CD4-positive, alpha-beta memory T cell (primary cell): ENCODE results near the gene ZNF462. TPM values are rescaled to one million over a fixed set of nuclear protein-coding genes. Genes with fewer than 3 reads are reported as not detected.
"Not testable (repeated sequence)": the region's sequence is repeated elsewhere in the genome, so short reads cannot be mapped to it uniquely, and the experiment has no call there.

Source experiments
- CTCF ChIA-PET: fragments of 350-600 bp; sonication (Branson Sonifier 250); formaldehyde crosslinking; loops from one replicate; lab custom pipeline; 2021; ENCODE audit warnings: inconsistent platforms; ENCODE audit not compliant: partially characterized antibody; lab: Charles Lee
- POLR2A ChIA-PET: fragments of 350-600 bp; sonication (Branson Sonifier 250); formaldehyde crosslinking; loops from one replicate; lab custom pipeline; 2021; ENCODE audit not compliant: partially characterized antibody; lab: Charles Lee
- DNase-seq, 5 donors: peaks; one replicate each; pipeline versions ENCODE4 v3.0.0 to v3.0.0-alpha.2; 2020 to 2022; ENCODE audit warnings: mixed read lengths in 1 of 5
- H3K27ac ChIP-seq: one replicate; pipeline ENCODE4 v1.7.0; 2013; ENCODE audit warnings: low read depth, low read length
- H3K27me3 ChIP-seq: 2 replicates; pipeline ENCODE4 v1.7.0; 2013; ENCODE audit warnings: mild to moderate bottlenecking, low read length, moderate library complexity; ENCODE audit not compliant: insufficient read depth
- H3K36me3 ChIP-seq: 2 replicates; pipeline ENCODE4 v1.7.0; 2013; ENCODE audit warnings: mild to moderate bottlenecking, low read length, moderate library complexity; ENCODE audit not compliant: insufficient read depth
- H3K4me1 ChIP-seq: 2 replicates; pipeline ENCODE4 v1.7.0; 2013; ENCODE audit warnings: mild to moderate bottlenecking, low read length, moderate library complexity; ENCODE audit not compliant: insufficient read depth
- H3K4me3 ChIP-seq, 2 donors: one replicate each; pipeline ENCODE4 v1.7.0; 2013; ENCODE audit warnings: low read length in 2 of 2, mild to moderate bottlenecking in 1 of 2
- H3K9me3 ChIP-seq, 2 donors: one replicate each; pipeline ENCODE4 v1.7.0; 2013; ENCODE audit warnings: low read length in 2 of 2, control low read depth in 1 of 2; ENCODE audit not compliant: control insufficient read depth in 1 of 2
- H3K27ac Mint-ChIP-seq, 7 donors: one replicate each; pipeline ENCODE4 v1.8.0; 2020 to 2021; ENCODE audit warnings: mixed read lengths in 7 of 7, mild to moderate bottlenecking in 6 of 7, inconsistent platforms in 3 of 7, moderate library complexity in 3 of 7
- H3K27me3 Mint-ChIP-seq, 2 donors: one replicate each; pipeline ENCODE4 v1.8.0; 2020 to 2021; ENCODE audit warnings: mixed read lengths in 2 of 2
- H3K36me3 Mint-ChIP-seq, 2 donors: one replicate each; pipeline ENCODE4 v1.8.0; 2020 to 2021; ENCODE audit warnings: mixed read lengths in 2 of 2, inconsistent platforms in 1 of 2, mild to moderate bottlenecking in 1 of 2
- H3K4me1 Mint-ChIP-seq, 4 donors: one replicate each; pipeline ENCODE4 v1.8.0; 2020 to 2021; ENCODE audit warnings: mixed read lengths in 4 of 4, mild to moderate bottlenecking in 1 of 4
- H3K4me3 Mint-ChIP-seq, 8 donors: one replicate each; pipeline ENCODE4 v1.8.0; 2020 to 2021; ENCODE audit warnings: mixed read lengths in 8 of 8, mild to moderate bottlenecking in 7 of 8, moderate library complexity in 6 of 8, inconsistent platforms in 3 of 8
- H3K9me3 Mint-ChIP-seq, 8 donors: one replicate each; pipeline ENCODE4 v1.8.0; 2020 to 2021; ENCODE audit warnings: mixed read lengths in 8 of 8, mild to moderate bottlenecking in 5 of 8, inconsistent platforms in 3 of 8, moderate library complexity in 1 of 8
- intact Hi-C: fragments of 100-400 bp; cut with micrococcal nuclease; formaldehyde crosslinking; loops from one replicate; pipeline ENCODE4 v1.15.1; 2023
- polyA plus RNA-seq, 2 donors: library from polyadenylated mRNA; unstranded; fragments of 300-500 nt; fragmentation: Illumina TruSeq; gene quantifications; one replicate each; pipeline ENCODE4 v1.2.3, GENCODE V29; 2021
- total RNA-seq, 2 experiments: library from RNA; stranded (reverse); gene quantifications; one replicate each; pipeline ENCODE4 v1.2.3, GENCODE V29; 2021

ZNF462 gene
- total and polyA plus RNA-seq, 4 experiments from 2014 or later = 1.0 to 2.8 (median 1.8) TPM; not detected in 1

DNA sequence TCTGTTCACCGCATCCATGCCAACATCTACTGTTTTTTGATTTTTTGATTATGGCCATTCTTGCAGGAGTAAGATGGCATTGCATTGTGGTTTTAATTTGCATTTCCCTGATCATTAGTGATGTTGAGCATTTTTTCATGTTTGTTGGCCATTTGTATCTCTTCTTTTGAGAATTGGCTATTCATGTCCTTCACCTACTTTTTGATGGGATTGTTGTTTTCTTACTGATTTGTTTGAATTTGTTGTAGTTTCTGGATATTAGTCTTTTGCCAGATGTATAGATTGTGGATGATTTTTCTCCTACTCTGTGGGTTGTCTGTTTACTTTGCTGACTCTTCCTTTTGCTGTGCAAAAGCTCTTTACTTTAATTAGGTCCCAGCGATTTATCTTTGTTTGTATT lies 37.6 kb downstream of the ZNF462 start:
- not testable (repeated sequence) for H3K27me3 ChIP-seq, H3K27ac Mint-ChIP-seq

GRCh38 chr9:106906129-106906528 lies 43.2 kb downstream of the ZNF462 start:
- ChIA-PET POLR2A (no interaction called here), CTCF (no interaction called here)
- H3K27me3 ChIP-seq = no peaks in the 10 kb centered on the region
- DNase-seq = no peak
- Mint-ChIP-seq H3K27ac (no peak overlapping the region), H3K36me3 (no peaks in the 10 kb centered on the region), H3K4me1 (peaks cover 0 to 1% (median 0%) of the 10 kb centered on the region in 4 donors), H3K27me3 (no peaks in the 10 kb centered on the region), H3K4me3 (no peak overlapping the region), H3K9me3 (peaks cover 0 to 33% (median 17%) of the 10 kb centered on the region in 8 donors)
- no peak overlapping the region for H3K4me3 ChIP-seq
- intact Hi-C loops = no loop called here
- no peaks in the 10 kb centered on the region for H3K4me1 ChIP-seq
- H3K9me3 ChIP-seq = no peaks in the 10 kb centered on the region
- no peaks in the 10 kb centered on the region for H3K36me3 ChIP-seq
- no peak overlapping the region for H3K27ac ChIP-seq

More for the DNA sequence above, 37.6 kb downstream of the ZNF462 start:
- H3K4me3 Mint-ChIP-seq, POLR2A ChIA-PET, H3K9me3 ChIP-seq, intact Hi-C loops, DNase-seq, CTCF ChIA-PET, H3K36me3 ChIP-seq, H3K4me1 Mint-ChIP-seq, H3K36me3 Mint-ChIP-seq, H3K27me3 Mint-ChIP-seq, H3K4me1 ChIP-seq, H3K27ac ChIP-seq, H3K4me3 ChIP-seq: not testable (repeated sequence)
- peaks cover 4 to 30% (median 14%) of the 10 kb centered on the region in 8 donors for H3K9me3 Mint-ChIP-seq

DNA sequence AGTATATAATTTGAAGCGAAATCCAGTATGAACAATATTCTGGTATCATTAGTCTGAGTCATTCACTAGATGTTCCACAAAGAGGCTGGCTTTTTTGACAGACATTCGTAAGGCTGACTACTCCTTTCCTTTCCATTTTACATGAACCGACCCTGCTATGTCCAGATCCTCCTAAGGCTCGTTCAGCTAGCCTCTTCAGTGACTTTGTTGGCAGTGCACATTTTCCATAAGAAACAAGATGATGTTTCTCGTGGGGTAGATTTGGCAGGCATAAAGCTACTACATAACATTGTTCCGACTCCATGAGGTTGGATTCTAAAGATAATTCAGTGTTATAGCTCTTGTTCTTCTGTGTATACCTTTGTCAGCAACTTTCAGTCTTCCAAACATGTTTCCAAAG lies 49.0 kb downstream of the ZNF462 start:
- Mint-ChIP-seq H3K27ac (no peak overlapping the region), H3K4me1 (peaks cover 0 to 1% (median 0%) of the 10 kb centered on the region in 4 donors), H3K27me3 (no peaks in the 10 kb centered on the region), H3K36me3 (no peaks in the 10 kb centered on the region), H3K4me3 (no peak overlapping the region), H3K9me3 (peaks cover 0 to 7% (median 2%) of the 10 kb centered on the region in 8 donors)
- Histone ChIP-seq H3K4me1 (no peaks in the 10 kb centered on the region), H3K27me3 (no peaks in the 10 kb centered on the region), H3K27ac (no peak overlapping the region), H3K9me3 (no peaks in the 10 kb centered on the region), H3K36me3 (no peaks in the 10 kb centered on the region), H3K4me3 (no peak overlapping the region)
- ChIA-PET CTCF (no interaction called here), POLR2A (no interaction called here)
- no peak for DNase-seq
- intact Hi-C loops = no loop called here

DNA sequence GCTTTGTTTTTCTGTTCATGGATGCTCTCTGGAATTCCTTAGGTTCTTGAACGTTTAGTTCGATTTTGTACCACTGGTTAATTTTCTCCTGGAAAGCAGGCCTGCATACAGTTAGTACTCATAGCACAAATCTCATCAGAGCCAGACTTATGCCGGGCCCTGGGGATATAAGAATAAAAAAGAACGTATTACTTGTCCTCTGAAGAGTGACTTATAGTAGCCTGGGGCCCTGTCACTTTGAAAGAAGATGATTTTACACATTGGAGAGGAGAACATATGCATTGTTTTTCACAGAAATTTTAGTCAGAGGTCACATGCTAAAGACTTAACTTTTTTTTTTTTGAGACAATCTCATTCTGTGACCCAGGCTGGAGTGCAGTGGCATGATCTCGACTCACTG lies 50.3 kb downstream of the ZNF462 start:
- H3K9me3 Mint-ChIP-seq = peaks cover 0 to 7% (median 2%) of the 10 kb centered on the region in 8 donors
- CTCF ChIA-PET = no interaction called here

DNA sequence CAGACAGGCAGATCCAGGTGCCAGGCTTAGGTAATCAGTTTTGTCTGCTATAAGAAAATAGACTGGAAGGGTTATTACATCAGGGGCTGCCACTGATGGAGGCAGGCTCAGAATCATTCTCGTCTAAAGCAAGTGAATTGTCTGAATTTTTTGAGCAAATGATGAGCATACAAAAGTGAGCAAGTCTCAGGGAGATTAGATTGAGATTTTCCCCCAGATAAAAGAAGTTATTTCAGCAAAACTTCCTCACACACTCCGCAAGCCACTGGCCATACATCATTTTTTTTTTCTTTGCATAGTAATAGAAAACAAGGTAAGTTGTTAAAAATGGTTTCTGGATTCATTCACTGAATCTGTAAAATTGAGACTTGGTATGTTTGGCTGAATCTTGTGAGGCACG lies 52.9 kb downstream of the ZNF462 start:
- H3K27me3 ChIP-seq = no peaks in the 10 kb centered on the region
- POLR2A ChIA-PET = no interaction called here
- CTCF ChIA-PET = no interaction called here
- Mint-ChIP-seq H3K4me1 (no peaks in the 10 kb centered on the region), H3K36me3 (no peaks in the 10 kb centered on the region), H3K9me3 (peaks cover 0 to 10% (median 0%) of the 10 kb centered on the region in 8 donors), H3K27ac (no peak overlapping the region), H3K27me3 (no peaks in the 10 kb centered on the region), H3K4me3 (no peak overlapping the region)
- no peak overlapping the region for H3K27ac ChIP-seq
- DNase-seq = no peak
- no peaks in the 10 kb centered on the region for H3K4me1 ChIP-seq
- intact Hi-C loops = no loop called here
- H3K36me3 ChIP-seq = no peaks in the 10 kb centered on the region
- no peaks in the 10 kb centered on the region for H3K9me3 ChIP-seq
- no peak overlapping the region for H3K4me3 ChIP-seq

More for the DNA sequence above, 50.3 kb downstream of the ZNF462 start:
- POLR2A ChIA-PET = no interaction called here
- no peak overlapping the region for H3K4me3 ChIP-seq
- H3K4me1 ChIP-seq = no peaks in the 10 kb centered on the region
- no peaks in the 10 kb centered on the region for H3K36me3 ChIP-seq
- no peaks in the 10 kb centered on the region for H3K27me3 Mint-ChIP-seq
- no peak overlapping the region for H3K27ac Mint-ChIP-seq
- H3K36me3 Mint-ChIP-seq = no peaks in the 10 kb centered on the region
- no peak overlapping the region for H3K4me3 Mint-ChIP-seq
- H3K27ac ChIP-seq = no peak overlapping the region
- no peaks in the 10 kb centered on the region for H3K27me3 ChIP-seq
- peaks cover 0 to 1% (median 0%) of the 10 kb centered on the region in 4 donors for H3K4me1 Mint-ChIP-seq
- no peaks in the 10 kb centered on the region for H3K9me3 ChIP-seq
- DNase-seq = no peak
- intact Hi-C loops = no loop called here

DNA sequence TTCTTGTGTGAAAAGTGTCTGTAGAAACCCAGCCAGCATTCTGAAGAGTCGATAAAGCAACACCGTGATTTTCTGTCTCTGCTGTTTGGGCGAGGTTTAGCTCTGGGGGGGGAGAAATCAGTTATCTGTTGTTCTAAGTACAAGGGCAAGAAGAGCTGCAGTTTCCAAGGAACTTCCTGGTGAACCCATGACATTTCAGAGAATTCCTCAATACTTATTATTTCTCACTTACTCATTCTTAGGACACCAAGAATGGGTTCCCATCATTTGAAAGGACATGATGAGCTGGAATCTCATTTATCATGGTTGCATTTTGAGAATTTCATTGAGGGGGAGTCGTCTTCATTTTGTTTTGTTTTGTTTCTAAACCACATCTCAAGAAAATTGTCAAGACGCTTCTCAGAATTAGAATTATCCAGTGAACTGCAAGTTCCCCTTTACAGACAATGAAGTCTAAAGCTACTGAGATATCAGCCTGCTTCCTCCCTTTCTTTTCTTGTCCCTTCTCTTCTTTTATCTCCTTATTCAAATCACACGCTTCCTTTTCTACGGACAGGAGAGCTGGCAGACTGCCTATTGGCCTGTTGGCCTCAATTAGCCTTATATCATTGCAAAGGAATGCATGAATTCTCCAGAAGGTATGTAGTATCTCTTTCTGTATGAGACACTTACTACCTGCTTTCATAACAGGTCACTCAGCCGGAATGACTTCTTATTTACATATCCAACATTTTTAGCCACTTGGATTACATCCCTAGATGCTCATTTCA lies 53.7 kb downstream of the ZNF462 start:
- Histone ChIP-seq H3K4me3 (no peak overlapping the region), H3K27me3 (no peaks in the 10 kb centered on the region), H3K27ac (no peak overlapping the region), H3K4me1 (no peaks in the 10 kb centered on the region), H3K36me3 (no peaks in the 10 kb centered on the region), H3K9me3 (no peaks in the 10 kb centered on the region)
- CTCF ChIA-PET = no interaction called here
- Mint-ChIP-seq H3K27me3 (no peaks in the 10 kb centered on the region), H3K9me3 (peaks cover 0 to 10% (median 0%) of the 10 kb centered on the region in 8 donors), H3K36me3 (no peaks in the 10 kb centered on the region), H3K4me1 (no peaks in the 10 kb centered on the region), H3K4me3 (no peak overlapping the region), H3K27ac (peak overlapping the region in 1 of 7 donors; percentile 33)
- POLR2A ChIA-PET = no interaction called here
- no peak for DNase-seq
- intact Hi-C loops = no loop called here

DNA sequence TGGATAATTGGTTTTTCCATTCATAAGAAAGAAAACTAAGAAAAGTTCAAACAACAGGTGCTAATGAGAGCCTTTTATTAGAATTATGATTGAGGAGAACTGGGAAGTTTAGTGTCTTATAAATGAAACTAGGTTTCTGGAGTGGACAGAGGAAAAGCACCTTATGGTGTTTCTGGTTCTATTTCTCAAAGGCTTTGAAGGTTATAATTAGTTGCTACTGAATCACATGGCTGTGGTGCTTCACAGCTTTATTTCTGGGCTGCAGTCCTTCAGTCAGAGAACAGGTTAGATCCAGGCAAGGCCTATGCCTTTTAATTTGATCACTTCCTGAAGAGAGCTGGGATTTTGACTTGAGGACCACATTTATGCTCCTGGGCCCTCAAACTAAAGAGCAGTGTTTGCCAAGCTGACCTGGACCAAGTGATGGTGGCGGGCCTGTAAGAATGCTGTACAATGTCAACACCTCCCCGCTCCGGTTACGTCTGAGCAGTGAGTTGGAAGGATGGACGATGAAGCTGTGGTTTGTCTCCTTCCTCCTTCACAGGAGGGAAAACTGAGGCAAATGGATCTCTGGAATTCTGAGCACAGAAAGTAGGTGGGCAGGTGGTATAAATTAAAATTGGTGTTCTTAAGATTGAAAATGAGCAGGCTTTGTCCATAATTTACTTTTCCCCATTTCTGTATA lies 56.0 kb downstream of the ZNF462 start:
- no peaks in the 10 kb centered on the region for H3K4me1 ChIP-seq
- no peak for DNase-seq
- peaks cover 0 to 10% (median 2%) of the 10 kb centered on the region in 8 donors for H3K9me3 Mint-ChIP-seq
- no peak overlapping the region for H3K4me3 ChIP-seq
- no peaks in the 10 kb centered on the region for H3K4me1 Mint-ChIP-seq
- H3K9me3 ChIP-seq = no peaks in the 10 kb centered on the region
- POLR2A ChIA-PET = no interaction called here
- H3K36me3 ChIP-seq = no peaks in the 10 kb centered on the region
- no peak overlapping the region for H3K27ac Mint-ChIP-seq
- no peaks in the 10 kb centered on the region for H3K27me3 Mint-ChIP-seq
- no peaks in the 10 kb centered on the region for H3K36me3 Mint-ChIP-seq
- no peak overlapping the region for H3K27ac ChIP-seq
- no peak overlapping the region for H3K4me3 Mint-ChIP-seq
- intact Hi-C loops = no loop called here
- CTCF ChIA-PET = no interaction called here
- H3K27me3 ChIP-seq = no peaks in the 10 kb centered on the region
